CD8-positive, alpha-beta memory T cell (primary cell): ENCODE measurements around the gene VSTM5. TPM values are rescaled to one million over a fixed set of nuclear protein-coding genes. Genes with fewer than 3 reads are reported as not detected.

Experiments used
- CTCF ChIA-PET: fragments of 350-600 bp; sonication (Branson Sonifier 250); formaldehyde crosslinking; loops from one replicate; lab custom pipeline; 2021; ENCODE audit warnings: antibody characterized with exemption; lab: Charles Lee
- POLR2A ChIA-PET: fragments of 350-600 bp; sonication (Branson Sonifier 250); formaldehyde crosslinking; loops from one replicate; lab custom pipeline; 2021; ENCODE audit warnings: antibody characterized with exemption; lab: Charles Lee
- DNase-seq, 5 donors: peaks; one replicate each; pipeline versions ENCODE4 v3.0.0 to v3.0.0-alpha.2; 2020 to 2022; ENCODE audit warnings: mixed read lengths in 1 of 5
- H3K27ac ChIP-seq: one replicate; pipeline ENCODE4 v1.7.0; 2013; ENCODE audit warnings: low read depth, mild to moderate bottlenecking, low read length, moderate library complexity
- H3K27me3 ChIP-seq: 2 replicates; pipeline ENCODE4 v1.7.0; 2013; ENCODE audit warnings: low read length, mild to moderate bottlenecking; ENCODE audit not compliant: insufficient read depth, poor library complexity, severe bottlenecking
- H3K36me3 ChIP-seq: 2 replicates; pipeline ENCODE4 v1.7.0; 2013; ENCODE audit warnings: mild to moderate bottlenecking, low read length, moderate library complexity; ENCODE audit not compliant: insufficient read depth
- H3K4me1 ChIP-seq: 2 replicates; pipeline ENCODE4 v1.7.0; 2013; ENCODE audit warnings: mild to moderate bottlenecking, low read length, moderate library complexity; ENCODE audit not compliant: insufficient read depth
- H3K4me3 ChIP-seq: 2 replicates; pipeline ENCODE4 v1.7.0; 2013; ENCODE audit warnings: mild to moderate bottlenecking, low read length
- H3K9me3 ChIP-seq: 2 replicates; pipeline ENCODE4 v1.7.0; 2013; ENCODE audit warnings: mild to moderate bottlenecking, low read length
- H3K27ac Mint-ChIP-seq, 8 donors: one replicate each; pipeline ENCODE4 v1.8.0; 2020 to 2021; ENCODE audit warnings: mixed read lengths in 8 of 8, mild to moderate bottlenecking in 6 of 8, inconsistent platforms in 3 of 8, moderate library complexity in 3 of 8
- H3K27me3 Mint-ChIP-seq, 2 donors: one replicate each; pipeline ENCODE4 v1.8.0; 2020 to 2021; ENCODE audit warnings: mixed read lengths in 2 of 2, mild to moderate bottlenecking in 1 of 2, moderate library complexity in 1 of 2
- H3K36me3 Mint-ChIP-seq, 3 donors: one replicate each; pipeline ENCODE4 v1.8.0; 2020 to 2021; ENCODE audit warnings: mixed read lengths in 3 of 3, inconsistent platforms in 1 of 3, mild to moderate bottlenecking in 1 of 3
- H3K4me1 Mint-ChIP-seq, 3 donors: one replicate each; pipeline ENCODE4 v1.8.0; 2020 to 2021; ENCODE audit warnings: mixed read lengths in 3 of 3, inconsistent platforms in 1 of 3, mild to moderate bottlenecking in 1 of 3
- H3K4me3 Mint-ChIP-seq, 7 donors: one replicate each; pipeline ENCODE4 v1.8.0; 2020 to 2021; ENCODE audit warnings: mixed read lengths in 7 of 7, mild to moderate bottlenecking in 6 of 7, moderate library complexity in 4 of 7, inconsistent platforms in 2 of 7
- H3K9me3 Mint-ChIP-seq, 5 donors: one replicate each; pipeline ENCODE4 v1.8.0; 2020 to 2022; ENCODE audit warnings: mixed read lengths in 5 of 5, mild to moderate bottlenecking in 3 of 5, moderate library complexity in 2 of 5, inconsistent platforms in 1 of 5
- polyA plus RNA-seq: library from polyadenylated mRNA; unstranded; fragments of 300-500 nt; fragmentation: Illumina TruSeq; gene quantifications from one replicate; pipeline ENCODE4 v1.2.3, GENCODE V29; 2021
- total RNA-seq, 2 experiments: library from RNA; stranded (reverse); gene quantifications; one replicate each; pipeline ENCODE4 v1.2.3, GENCODE V29; 2021

VSTM5 gene
- total and polyA plus RNA-seq, 3 experiments from 2014 or later, result not detected

DNA sequence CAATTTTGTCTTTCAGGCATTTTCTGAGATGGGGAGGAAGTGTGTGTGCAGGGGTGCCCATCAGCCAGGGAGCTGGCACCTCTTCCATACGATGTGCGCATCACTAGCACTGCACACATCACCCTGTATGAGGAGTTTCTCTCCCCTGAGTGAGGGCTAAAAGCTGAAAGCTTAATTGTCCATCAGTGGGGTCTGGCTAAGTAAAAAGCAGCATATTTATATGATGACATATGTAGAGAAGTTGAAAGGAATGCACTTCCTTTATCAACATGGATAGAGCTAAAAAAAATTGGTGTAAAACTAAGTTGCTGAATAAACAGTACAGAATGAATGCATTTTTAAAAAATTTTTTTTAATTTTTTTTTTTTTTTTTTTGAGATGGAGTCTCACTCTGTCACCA, 4.0 kb downstream of the VSTM5 start:
- CTCF ChIA-PET, result no interaction called here
- Histone ChIP-seq H3K27me3 (peaks cover 4% of the 10 kb centered on the region), H3K9me3 (no peaks in the 10 kb centered on the region), H3K4me3 (no peak overlapping the region), H3K4me1 (no peaks in the 10 kb centered on the region), H3K36me3 (no peaks in the 10 kb centered on the region), H3K27ac (no peak overlapping the region)
- Mint-ChIP-seq H3K4me1 (peaks cover 0 to 5% (median 3%) of the 10 kb centered on the region in 3 donors), H3K27me3 (peaks cover 14 to 24% of the 10 kb centered on the region in 2 donors), H3K4me3 (no peak overlapping the region), H3K9me3 (no peaks in the 10 kb centered on the region), H3K36me3 (peaks cover 0 to 4% (median 0%) of the 10 kb centered on the region in 3 donors), H3K27ac (no peak overlapping the region)
- POLR2A ChIA-PET, result no interaction called here
- DNase-seq, result no peak

DNA sequence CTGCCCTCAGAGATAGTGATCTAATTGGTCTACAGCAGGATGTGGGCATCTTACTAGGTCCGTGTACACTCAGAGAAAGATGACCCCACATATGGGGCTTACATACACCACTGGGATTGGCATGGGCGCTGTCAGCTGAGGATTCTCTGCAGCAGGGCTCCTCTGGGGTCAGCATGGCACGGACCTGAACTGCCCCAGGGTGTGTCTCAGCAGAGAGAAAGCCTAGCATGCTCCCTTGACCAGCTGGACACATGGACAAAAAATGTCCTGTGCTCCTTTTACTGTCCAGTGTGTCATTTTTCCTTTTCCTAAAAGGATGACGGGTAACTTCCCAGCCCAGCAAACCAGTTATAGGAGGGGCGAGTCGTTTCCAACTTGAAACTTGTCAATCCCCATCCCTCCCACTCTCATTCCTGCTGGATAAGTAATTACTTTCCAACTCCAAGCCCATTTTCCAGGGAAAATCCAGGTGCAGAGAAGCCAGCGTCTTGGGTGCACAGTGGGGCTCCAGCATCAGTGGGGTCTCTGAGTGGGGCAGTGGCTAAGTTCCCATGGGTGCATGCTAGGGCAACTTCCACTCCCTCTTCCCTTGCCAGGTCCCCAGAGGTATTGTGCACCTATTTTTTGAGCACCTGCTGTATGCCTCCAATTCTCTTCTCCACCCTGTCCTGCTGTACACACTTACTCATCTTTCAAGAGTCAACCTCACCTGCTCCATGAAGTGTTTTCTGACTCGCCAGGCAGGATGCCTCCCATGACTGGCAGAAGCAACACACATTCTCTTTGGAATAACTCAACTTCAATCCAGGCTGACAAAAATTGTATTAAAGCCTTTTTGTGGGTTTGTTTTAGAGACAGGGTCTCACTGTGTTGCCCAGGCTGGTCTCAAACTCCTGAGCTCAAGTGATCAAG, 5.0 kb downstream of the VSTM5 start:
- H3K27me3 ChIP-seq, result no peaks in the 10 kb centered on the region
- Mint-ChIP-seq H3K4me3 (no peak overlapping the region), H3K9me3 (no peaks in the 10 kb centered on the region), H3K27ac (no peak overlapping the region), H3K36me3 (peaks cover 0 to 4% (median 0%) of the 10 kb centered on the region in 3 donors), H3K4me1 (peaks cover 0 to 5% (median 3%) of the 10 kb centered on the region in 3 donors), H3K27me3 (peaks cover 11 to 23% of the 10 kb centered on the region in 2 donors)
- H3K36me3 ChIP-seq, result no peaks in the 10 kb centered on the region
- no peak overlapping the region for H3K27ac ChIP-seq
- ChIA-PET CTCF (no interaction called here), POLR2A (no interaction called here)
- H3K4me1 ChIP-seq, result no peaks in the 10 kb centered on the region
- DNase-seq, result no peak
- no peaks in the 10 kb centered on the region for H3K9me3 ChIP-seq
- no peak overlapping the region for H3K4me3 ChIP-seq

DNA sequence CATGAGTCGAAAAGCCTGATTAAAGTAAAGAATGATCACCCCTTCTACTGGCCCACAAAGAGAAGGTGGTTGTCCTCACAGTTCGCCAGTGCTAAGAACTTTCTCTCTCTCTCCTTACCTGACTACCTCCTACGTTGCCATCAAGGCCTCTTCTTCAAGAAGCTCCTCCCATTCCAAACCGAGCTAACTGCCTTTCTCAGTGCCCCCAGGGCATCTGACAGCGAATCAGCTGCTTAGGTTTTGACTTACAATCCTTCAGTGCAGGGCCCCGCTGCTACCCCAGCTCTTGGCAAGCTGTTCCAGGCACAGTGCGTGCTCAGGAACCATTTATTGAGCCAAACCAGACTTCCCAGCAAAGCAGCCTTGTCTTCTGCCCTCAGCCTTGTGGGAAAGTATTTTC, 5.8 kb downstream of the VSTM5 start:
- POLR2A ChIA-PET, result no interaction called here
- CTCF ChIA-PET, result no interaction called here
- peaks cover 0 to 3% (median 0%) of the 10 kb centered on the region in 3 donors for H3K36me3 Mint-ChIP-seq

DNA sequence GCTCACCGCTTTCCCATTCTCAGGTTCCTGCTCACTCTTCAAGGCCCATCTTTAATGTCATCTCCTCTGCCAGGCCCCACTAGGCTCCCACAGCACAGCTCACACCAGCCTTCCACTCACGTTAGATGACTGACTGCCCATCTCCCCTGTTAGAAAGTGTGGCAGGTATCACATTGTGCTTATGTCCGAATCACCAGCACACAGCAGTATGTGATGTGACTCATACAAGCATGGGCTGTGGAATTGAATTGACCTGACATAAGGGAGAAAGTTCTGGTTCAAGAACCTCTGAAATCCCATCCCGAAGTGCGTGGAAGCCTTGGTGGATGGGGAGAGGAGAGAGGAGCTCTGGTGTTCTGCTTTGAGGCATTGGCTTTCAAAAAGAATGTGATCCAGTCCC, 6.5 kb downstream of the VSTM5 start:
- Histone ChIP-seq H3K4me3 (no peak overlapping the region), H3K27me3 (no peaks in the 10 kb centered on the region), H3K36me3 (no peaks in the 10 kb centered on the region), H3K27ac (no peak overlapping the region), H3K9me3 (no peaks in the 10 kb centered on the region), H3K4me1 (no peaks in the 10 kb centered on the region)
- Mint-ChIP-seq H3K27ac (peak overlapping the region in 1 of 8 donors; percentile 17), H3K36me3 (no peaks in the 10 kb centered on the region), H3K9me3 (no peaks in the 10 kb centered on the region), H3K27me3 (peaks cover 5 to 14% of the 10 kb centered on the region in 2 donors), H3K4me3 (no peak overlapping the region), H3K4me1 (no peaks in the 10 kb centered on the region)
- no peak for DNase-seq
- CTCF ChIA-PET, result no interaction called here
- POLR2A ChIA-PET, result no interaction called here

More for the DNA sequence above, 5.8 kb downstream of the VSTM5 start:
- H3K27ac Mint-ChIP-seq, result no peak overlapping the region
- no peaks in the 10 kb centered on the region for H3K9me3 Mint-ChIP-seq
- DNase-seq, result no peak
- Histone ChIP-seq H3K4me1 (no peaks in the 10 kb centered on the region), H3K4me3 (no peak overlapping the region), H3K36me3 (no peaks in the 10 kb centered on the region), H3K9me3 (no peaks in the 10 kb centered on the region), H3K27ac (no peak overlapping the region), H3K27me3 (no peaks in the 10 kb centered on the region)
- H3K27me3 Mint-ChIP-seq, result peaks cover 8 to 21% of the 10 kb centered on the region in 2 donors
- no peak overlapping the region for H3K4me3 Mint-ChIP-seq
- H3K4me1 Mint-ChIP-seq, result peaks cover 0 to 3% (median 2%) of the 10 kb centered on the region in 3 donors

DNA sequence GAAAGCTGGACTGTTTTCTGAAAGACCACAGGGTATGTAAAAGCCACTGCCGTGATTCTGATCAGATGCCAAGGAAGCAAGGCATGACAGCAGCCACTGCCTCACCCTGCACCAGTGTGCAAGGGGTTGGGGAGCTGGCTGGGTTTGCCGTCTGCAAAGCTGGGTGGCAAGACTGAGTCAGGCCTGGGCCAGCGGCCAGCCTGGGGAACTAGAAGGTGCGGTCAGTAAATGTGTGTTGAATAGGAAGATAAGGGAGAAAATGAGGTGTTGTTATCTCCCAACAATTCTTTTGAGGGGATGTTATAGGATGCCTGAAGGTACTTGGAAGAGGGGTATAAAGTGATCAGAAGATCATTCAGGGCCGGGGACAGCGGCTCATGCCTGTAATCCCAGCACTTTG, 8.0 kb downstream of the VSTM5 start:
- Histone ChIP-seq H3K27me3 (no peaks in the 10 kb centered on the region), H3K9me3 (no peaks in the 10 kb centered on the region), H3K4me1 (no peaks in the 10 kb centered on the region), H3K36me3 (no peaks in the 10 kb centered on the region), H3K27ac (no peak overlapping the region), H3K4me3 (no peak overlapping the region)
- ChIA-PET POLR2A (no interaction called here), CTCF (no interaction called here)
- H3K36me3 Mint-ChIP-seq, result no peaks in the 10 kb centered on the region
- no peak for DNase-seq
- H3K4me1 Mint-ChIP-seq, result no peaks in the 10 kb centered on the region
- H3K27ac Mint-ChIP-seq, result no peak overlapping the region
- H3K9me3 Mint-ChIP-seq, result no peaks in the 10 kb centered on the region
- H3K4me3 Mint-ChIP-seq, result no peak overlapping the region
- peaks cover 0 to 3% of the 10 kb centered on the region in 2 donors for H3K27me3 Mint-ChIP-seq

DNA sequence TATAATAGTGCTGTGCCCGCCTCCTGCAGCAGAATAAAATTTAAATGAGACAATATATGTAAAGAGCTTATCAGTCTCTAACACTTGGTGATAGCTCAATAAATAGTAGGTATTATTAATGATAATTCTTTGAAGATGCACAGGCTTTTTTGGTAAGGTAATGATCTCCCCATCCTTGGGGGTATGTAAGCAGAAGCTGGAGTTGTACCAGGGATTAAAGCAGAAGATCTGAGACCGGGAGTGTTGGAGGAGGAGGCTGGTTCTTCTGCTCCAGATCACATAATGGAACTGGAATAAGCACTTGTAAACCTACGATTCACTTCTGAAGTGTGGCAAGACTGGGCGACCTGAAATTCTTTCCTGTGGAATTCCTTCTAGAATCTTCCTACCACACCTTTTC, 8.4 kb downstream of the VSTM5 start:
- Histone ChIP-seq H3K27me3 (no peaks in the 10 kb centered on the region), H3K4me1 (no peaks in the 10 kb centered on the region), H3K36me3 (no peaks in the 10 kb centered on the region), H3K27ac (no peak overlapping the region), H3K9me3 (no peaks in the 10 kb centered on the region), H3K4me3 (no peak overlapping the region)
- ChIA-PET CTCF (no interaction called here), POLR2A (no interaction called here)
- Mint-ChIP-seq H3K4me3 (no peak overlapping the region), H3K9me3 (no peaks in the 10 kb centered on the region), H3K27ac (no peak overlapping the region), H3K36me3 (no peaks in the 10 kb centered on the region), H3K27me3 (no peaks in the 10 kb centered on the region), H3K4me1 (no peaks in the 10 kb centered on the region)
- no peak for DNase-seq

DNA sequence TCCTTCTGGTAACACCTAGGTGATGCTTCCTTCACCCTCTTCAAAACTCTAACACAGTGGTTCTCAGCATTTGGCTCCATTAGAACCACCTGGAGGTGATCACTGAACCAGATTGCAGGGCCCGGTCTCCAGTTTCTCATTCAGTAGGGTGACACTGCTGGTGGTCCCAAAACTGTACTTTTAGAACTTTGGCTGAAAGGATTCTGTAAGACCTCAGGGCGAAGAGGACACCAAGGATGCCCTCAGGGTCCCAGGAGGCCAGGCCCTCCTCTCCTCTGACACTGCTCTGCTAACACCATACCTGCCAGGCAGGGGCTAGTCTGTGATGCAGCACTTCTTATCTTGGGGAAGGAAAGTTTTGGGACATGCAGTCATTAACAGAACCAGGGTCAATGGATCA, 9.0 kb downstream of the VSTM5 start:
- Mint-ChIP-seq H3K36me3 (no peaks in the 10 kb centered on the region), H3K27me3 (no peaks in the 10 kb centered on the region), H3K9me3 (no peaks in the 10 kb centered on the region), H3K27ac (peak overlapping the region in 1 of 8 donors; percentile 12), H3K4me3 (no peak overlapping the region), H3K4me1 (no peaks in the 10 kb centered on the region)
- no peaks in the 10 kb centered on the region for H3K27me3 ChIP-seq
- CTCF ChIA-PET, result no interaction called here
- no peaks in the 10 kb centered on the region for H3K9me3 ChIP-seq
- DNase-seq, result no peak
- no peak overlapping the region for H3K4me3 ChIP-seq
- no peaks in the 10 kb centered on the region for H3K36me3 ChIP-seq
- H3K27ac ChIP-seq, result no peak overlapping the region
- POLR2A ChIA-PET, result no interaction called here
- H3K4me1 ChIP-seq, result no peaks in the 10 kb centered on the region

DNA sequence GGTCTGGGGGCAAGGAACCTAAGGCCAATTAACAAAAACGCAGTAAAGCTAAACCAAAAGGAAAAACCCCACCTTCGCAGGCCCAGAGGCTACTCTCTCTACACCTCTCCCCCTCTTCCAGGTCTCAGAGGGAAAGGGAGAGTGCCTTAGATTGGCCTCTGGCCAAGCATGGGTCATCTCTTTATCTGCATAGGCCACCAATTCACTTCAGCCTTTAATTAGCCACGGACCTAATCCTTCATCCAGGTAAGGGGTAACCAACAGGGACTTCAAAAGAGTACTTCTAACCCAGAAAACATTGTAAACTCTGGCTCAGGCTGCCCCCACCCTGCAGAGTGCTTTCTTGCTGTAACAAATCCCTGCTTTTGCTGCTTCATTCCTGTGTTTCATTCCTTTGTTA, 9.4 kb downstream of the VSTM5 start:
- no peak overlapping the region for H3K4me3 Mint-ChIP-seq
- H3K27me3 Mint-ChIP-seq, result no peaks in the 10 kb centered on the region
- Histone ChIP-seq H3K27ac (no peak overlapping the region), H3K4me3 (no peak overlapping the region), H3K27me3 (no peaks in the 10 kb centered on the region), H3K36me3 (no peaks in the 10 kb centered on the region), H3K9me3 (no peaks in the 10 kb centered on the region), H3K4me1 (no peaks in the 10 kb centered on the region)
- no peaks in the 10 kb centered on the region for H3K36me3 Mint-ChIP-seq
- no peak for DNase-seq
- H3K4me1 Mint-ChIP-seq, result no peaks in the 10 kb centered on the region
- POLR2A ChIA-PET, result no interaction called here
- CTCF ChIA-PET, result no interaction called here
- H3K9me3 Mint-ChIP-seq, result no peaks in the 10 kb centered on the region
- peak overlapping the region in 1 of 8 donors; percentile 12 for H3K27ac Mint-ChIP-seq
